Measurements from ENCODE around the gene SLC39A9. TPM values are rescaled to one million over a fixed set of nuclear protein-coding genes. Genes with fewer than 3 reads are reported as not detected.

SLC39A9 gene
- total and polyA plus RNA-seq, 10 of the 15 experiments (the other 5 are each of a cell fraction or from before 2014, with no cell fraction given), result 19.9 to 109 (median 46.9) TPM

DNA sequence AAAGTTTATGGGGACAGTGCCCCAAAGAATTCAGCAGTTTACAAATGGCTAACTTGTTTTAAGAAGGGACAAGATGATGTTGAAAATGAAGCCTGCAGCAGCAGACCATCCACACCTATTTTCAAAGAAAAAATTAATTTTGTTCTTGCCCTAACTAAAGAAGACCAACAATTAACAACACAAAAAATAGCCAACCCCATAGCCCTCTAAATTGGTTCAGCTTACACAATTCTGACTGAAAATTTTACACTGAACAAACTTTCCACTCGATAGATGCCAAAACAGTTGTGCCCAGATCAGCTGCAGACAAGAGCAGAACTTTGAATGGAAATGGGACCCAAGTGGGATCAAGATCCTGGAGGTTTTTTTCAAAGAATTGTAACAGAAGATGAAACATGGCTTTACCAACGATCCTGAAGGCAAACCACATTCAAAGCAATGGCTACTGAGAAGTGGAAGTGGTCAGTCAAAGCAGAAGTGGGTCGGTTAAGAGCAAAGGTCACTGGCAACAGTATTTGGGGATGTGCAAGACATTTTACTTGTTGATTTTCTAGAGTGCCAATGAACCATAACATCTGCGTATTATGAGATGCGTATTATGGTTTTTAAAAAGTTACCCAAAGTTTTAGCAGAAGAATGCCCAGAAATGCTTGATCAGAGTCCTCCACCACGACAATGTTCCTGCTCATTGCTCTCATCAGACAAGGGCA is 30.0 kb downstream of the SLC39A9 start (continued):
- TF ChIP-seq ZNF384 (IDR thresholded peaks at IDR 0.05; ENCODE audit: borderline replicate concordance, low read depth, low read length) (no peak), SUZ12 (IDR thresholded peaks at IDR 0.05; ENCODE audit: unreplicated experiment) (no peak), PML (IDR thresholded peaks at IDR 0.05; ENCODE audit: low read length) (no peak), RFX5 (IDR thresholded peaks at IDR 0.05; ENCODE audit: low read depth, low read length) (no peak), ZNF24 (IDR thresholded peaks at IDR 0.05) (no peak), NR2C2 (IDR thresholded peaks at IDR 0.05; ENCODE audit: borderline replicate concordance, control insufficient read depth, insufficient read length, low read depth) (no peak)
- TF ChIP-seq, protein P1, sequence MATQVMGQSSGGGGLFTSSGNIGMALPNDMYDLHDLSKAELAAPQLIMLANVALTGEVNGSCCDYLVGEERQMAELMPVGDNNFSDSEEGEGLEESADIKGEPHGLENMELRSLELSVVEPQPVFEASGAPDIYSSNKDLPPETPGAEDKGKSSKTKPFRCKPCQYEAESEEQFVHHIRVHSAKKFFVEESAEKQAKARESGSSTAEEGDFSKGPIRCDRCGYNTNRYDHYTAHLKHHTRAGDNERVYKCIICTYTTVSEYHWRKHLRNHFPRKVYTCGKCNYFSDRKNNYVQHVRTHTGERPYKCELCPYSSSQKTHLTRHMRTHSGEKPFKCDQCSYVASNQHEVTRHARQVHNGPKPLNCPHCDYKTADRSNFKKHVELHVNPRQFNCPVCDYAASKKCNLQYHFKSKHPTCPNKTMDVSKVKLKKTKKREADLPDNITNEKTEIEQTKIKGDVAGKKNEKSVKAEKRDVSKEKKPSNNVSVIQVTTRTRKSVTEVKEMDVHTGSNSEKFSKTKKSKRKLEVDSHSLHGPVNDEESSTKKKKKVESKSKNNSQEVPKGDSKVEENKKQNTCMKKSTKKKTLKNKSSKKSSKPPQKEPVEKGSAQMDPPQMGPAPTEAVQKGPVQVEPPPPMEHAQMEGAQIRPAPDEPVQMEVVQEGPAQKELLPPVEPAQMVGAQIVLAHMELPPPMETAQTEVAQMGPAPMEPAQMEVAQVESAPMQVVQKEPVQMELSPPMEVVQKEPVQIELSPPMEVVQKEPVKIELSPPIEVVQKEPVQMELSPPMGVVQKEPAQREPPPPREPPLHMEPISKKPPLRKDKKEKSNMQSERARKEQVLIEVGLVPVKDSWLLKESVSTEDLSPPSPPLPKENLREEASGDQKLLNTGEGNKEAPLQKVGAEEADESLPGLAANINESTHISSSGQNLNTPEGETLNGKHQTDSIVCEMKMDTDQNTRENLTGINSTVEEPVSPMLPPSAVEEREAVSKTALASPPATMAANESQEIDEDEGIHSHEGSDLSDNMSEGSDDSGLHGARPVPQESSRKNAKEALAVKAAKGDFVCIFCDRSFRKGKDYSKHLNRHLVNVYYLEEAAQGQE (IDR thresholded peaks at IDR 0.05; ENCODE audit: low read depth, low read length), result no peak

DNA sequence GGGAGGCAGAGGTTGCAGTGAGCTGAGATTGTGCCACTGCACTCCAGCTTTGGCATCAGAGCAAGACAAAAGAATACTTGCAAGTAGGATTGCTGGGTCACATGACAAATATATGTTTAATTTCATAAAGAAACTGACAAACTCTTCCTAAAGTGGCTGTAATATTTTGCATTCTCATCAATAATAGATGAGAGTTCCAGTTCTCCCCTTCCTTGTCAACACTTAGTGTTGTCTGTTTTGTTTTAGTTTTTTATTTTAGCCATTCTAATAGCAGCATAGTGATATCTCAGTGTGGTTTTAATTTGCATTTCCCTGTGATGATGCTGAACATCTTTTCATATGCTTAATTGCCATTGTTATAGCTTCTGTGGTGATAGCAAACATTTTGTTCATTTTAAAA is 31.2 kb downstream of the SLC39A9 start:
- no TSS peak for BruUV-seq (replicated peaks)
- ChIA-PET SMC1A (ENCODE audit: uncharacterized antibody, unreplicated experiment) (interaction anchor here (0.7 to 2.6 kb wide), 12 partner anchors 12 to 78 kb away, joined by 3 to 8 read pairs (median 4); partner anchors contain the start of genes ERH and SLC39A9), CTCF (interaction anchor here (1.2 to 1.3 kb wide), 2 partner anchors 9 to 82 kb away, joined by 4 read pairs; no protein-coding TSS in a partner anchor), RAD21 (ENCODE audit: unreplicated experiment) (interaction anchor here (1.4 kb wide), 1 partner anchor 30 kb away, joined by 4 read pairs; no protein-coding TSS in a partner anchor), POLR2A (interaction anchor here (0.6 to 1.3 kb wide), 3 partner anchors 11 to 32 kb away, joined by 3 to 5 read pairs (median 3); partner anchors contain the start of gene ERH)
- no peak overlapping the region for H3K4me2 ChIP-seq (ENCODE audit: control insufficient read depth, insufficient read depth)
- DNase-seq (ENCODE audit: low read depth, low spot score) (no peak), ATAC-seq (no peak), FAIRE-seq (no peak)
- peaks cover 10% of the 10 kb centered on the region; the same call in 1 of the 2 replicates for H3K4me1 ChIP-seq (ENCODE audit: control insufficient read depth, insufficient read depth, low read length)
- in situ Hi-C loops (cut with MboI) (no loop called here), intact Hi-C loops (cut with micrococcal nuclease; ENCODE audit: unreplicated experiment) (no loop called here)
- H3K79me2 ChIP-seq (ENCODE audit: control insufficient read depth, insufficient read depth, low read length), result peaks cover 3% of the 10 kb centered on the region
- no peak overlapping the region for H2AFZ ChIP-seq (ENCODE audit: control insufficient read depth, low read depth, low read length)
- H3K9ac ChIP-seq (ENCODE audit: control insufficient read depth, insufficient read depth, low read length), result no peak overlapping the region
- H3K4me3 ChIP-seq, result no peak overlapping the region
- H4K20me1 ChIP-seq (ENCODE audit: control insufficient read depth, insufficient read depth), result no peaks in the 10 kb centered on the region
- no peak overlapping the region for H3K27ac ChIP-seq (ENCODE audit: control insufficient read depth, insufficient read depth)
- peaks cover 3% of the 10 kb centered on the region; the same call in 2 of the 3 replicates for H3K9me3 ChIP-seq (replicated peaks; ENCODE audit: control insufficient read depth, insufficient read depth, low read length)
- H3K27me3 ChIP-seq (replicated peaks in 1 of 2; ENCODE audit: control insufficient read depth in 2 of 2, insufficient read depth in 2 of 2, low read length in 1 of 2), result no peaks in the 10 kb centered on the region
- peaks cover 1 to 19% of the 10 kb centered on the region in 2 experiments; a peak in 3 of 4 replicates for H3K36me3 ChIP-seq (ENCODE audit: control insufficient read depth in 2 of 2, insufficient read depth in 2 of 2, low read length in 1 of 2)
- TF ChIP-seq, protein P2, sequence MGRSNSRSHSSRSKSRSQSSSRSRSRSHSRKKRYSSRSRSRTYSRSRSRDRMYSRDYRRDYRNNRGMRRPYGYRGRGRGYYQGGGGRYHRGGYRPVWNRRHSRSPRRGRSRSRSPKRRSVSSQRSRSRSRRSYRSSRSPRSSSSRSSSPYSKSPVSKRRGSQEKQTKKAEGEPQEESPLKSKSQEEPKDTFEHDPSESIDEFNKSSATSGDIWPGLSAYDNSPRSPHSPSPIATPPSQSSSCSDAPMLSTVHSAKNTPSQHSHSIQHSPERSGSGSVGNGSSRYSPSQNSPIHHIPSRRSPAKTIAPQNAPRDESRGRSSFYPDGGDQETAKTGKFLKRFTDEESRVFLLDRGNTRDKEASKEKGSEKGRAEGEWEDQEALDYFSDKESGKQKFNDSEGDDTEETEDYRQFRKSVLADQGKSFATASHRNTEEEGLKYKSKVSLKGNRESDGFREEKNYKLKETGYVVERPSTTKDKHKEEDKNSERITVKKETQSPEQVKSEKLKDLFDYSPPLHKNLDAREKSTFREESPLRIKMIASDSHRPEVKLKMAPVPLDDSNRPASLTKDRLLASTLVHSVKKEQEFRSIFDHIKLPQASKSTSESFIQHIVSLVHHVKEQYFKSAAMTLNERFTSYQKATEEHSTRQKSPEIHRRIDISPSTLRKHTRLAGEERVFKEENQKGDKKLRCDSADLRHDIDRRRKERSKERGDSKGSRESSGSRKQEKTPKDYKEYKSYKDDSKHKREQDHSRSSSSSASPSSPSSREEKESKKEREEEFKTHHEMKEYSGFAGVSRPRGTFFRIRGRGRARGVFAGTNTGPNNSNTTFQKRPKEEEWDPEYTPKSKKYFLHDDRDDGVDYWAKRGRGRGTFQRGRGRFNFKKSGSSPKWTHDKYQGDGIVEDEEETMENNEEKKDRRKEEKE (IDR thresholded peaks at IDR 0.05), result no peak
- TF ChIP-seq SP1 (IDR thresholded peaks at IDR 0.05; ENCODE audit: low read depth, low read length) (no peak), TCF7 (IDR thresholded peaks at IDR 0.05; ENCODE audit: borderline replicate concordance) (no peak), IRF4 (IDR thresholded peaks at IDR 0.05; ENCODE audit: low read depth, low read length) (no peak), POU2F2 (IDR thresholded peaks at IDR 0.05; ENCODE audit: borderline replicate concordance, low read depth, low read length) (no peak), CHD2 (IDR thresholded peaks at IDR 0.05; ENCODE audit: borderline replicate concordance, low read depth, low read length) (no peak)
- TF ChIP-seq, protein P3, sequence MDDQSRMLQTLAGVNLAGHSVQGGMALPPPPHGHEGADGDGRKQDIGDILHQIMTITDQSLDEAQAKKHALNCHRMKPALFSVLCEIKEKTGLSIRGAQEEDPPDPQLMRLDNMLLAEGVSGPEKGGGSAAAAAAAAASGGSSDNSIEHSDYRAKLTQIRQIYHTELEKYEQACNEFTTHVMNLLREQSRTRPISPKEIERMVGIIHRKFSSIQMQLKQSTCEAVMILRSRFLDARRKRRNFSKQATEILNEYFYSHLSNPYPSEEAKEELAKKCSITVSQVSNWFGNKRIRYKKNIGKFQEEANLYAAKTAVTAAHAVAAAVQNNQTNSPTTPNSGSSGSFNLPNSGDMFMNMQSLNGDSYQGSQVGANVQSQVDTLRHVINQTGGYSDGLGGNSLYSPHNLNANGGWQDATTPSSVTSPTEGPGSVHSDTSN (IDR thresholded peaks at IDR 0.05; ENCODE audit: insufficient replicate concordance, low read depth, low read length), result no peak
